HG03432 (cell line): ENCODE data around the gene CD8A.

ENCODE experiments used
- ATAC-seq: cut with Tn5 transposase; IDR thresholded peaks from one replicate; pipeline ENCODE4 v1.9.1; 2021; ENCODE audit warnings: mild to moderate bottlenecking, moderate library complexity; ENCODE audit not compliant: unreplicated experiment

CD8A gene

GRCh38 chr2:86781363-86781762 lies 9.3 kb downstream of the CD8A start:
- no peak for ATAC-seq

GRCh38 chr2:86779971-86780370 lies 10.7 kb downstream of the CD8A start:
- no peak for ATAC-seq

GRCh38 chr2:86778957-86779356 lies 11.8 kb downstream of the CD8A start:
- ATAC-seq = no peak

GRCh38 chr2:86776532-86776931 lies 14.2 kb downstream of the CD8A start:
- no peak for ATAC-seq

- ATAC-seq = no peak
Observed at GRCh38 chr2:86775338-86775737, 15.4 kb downstream of the CD8A start.

- no peak for ATAC-seq
Observed at GRCh38 chr2:86774862-86775261, 15.9 kb downstream of the CD8A start.

- no peak for ATAC-seq
Observed at GRCh38 chr2:86772611-86773010, 18.1 kb downstream of the CD8A start.

GRCh38 chr2:86770816-86771301 lies 19.9 kb downstream of the CD8A start:
- ATAC-seq = no peak

GRCh38 chr2:86769838-86770237 lies 20.9 kb downstream of the CD8A start:
- ATAC-seq = no peak

- no peak for ATAC-seq
Observed at GRCh38 chr2:86768189-86768949, 22.3 kb downstream of the CD8A start.

- no peak for ATAC-seq
Observed at GRCh38 chr2:86765310-86765695, 25.4 kb downstream of the CD8A start.

GRCh38 chr2:86764661-86765309 lies 25.9 kb downstream of the CD8A start:
- ATAC-seq = peak; percentile 72

- no peak for ATAC-seq
Observed at GRCh38 chr2:86760371-86760770, 30.3 kb downstream of the CD8A start.

GRCh38 chr2:86758405-86758804 lies 32.3 kb downstream of the CD8A start:
- ATAC-seq = no peak

- ATAC-seq = no peak
Observed at GRCh38 chr2:86753606-86754005, 37.1 kb downstream of the CD8A start.

- ATAC-seq = no peak
Observed at GRCh38 chr2:86752934-86753333, 37.8 kb downstream of the CD8A start.

- no peak for ATAC-seq
Observed at GRCh38 chr2:86751778-86752177, 38.9 kb downstream of the CD8A start.

- no peak for ATAC-seq
Observed at GRCh38 chr2:86750240-86750839, 40.4 kb downstream of the CD8A start.

GRCh38 chr2:86747711-86748639 lies 42.7 kb downstream of the CD8A start:
- ATAC-seq = no peak

GRCh38 chr2:86746939-86747338 lies 43.8 kb downstream of the CD8A start:
- no peak for ATAC-seq

GRCh38 chr2:86744152-86744551 lies 46.6 kb downstream of the CD8A start:
- no peak for ATAC-seq
